Right lobe of liver (tissue), 6 donors: ENCODE data around the gene FBXW11. TPM values are rescaled to one million over a fixed set of nuclear protein-coding genes. Genes with fewer than 3 reads are reported as not detected.

ENCODE experiments used
- ATAC-seq, 4 donors: fragments of 200-7000 bp; cut with Tn5 transposase; one replicate each; pipeline ENCODE4 v1.9.1; 2020; ENCODE audit warnings: mild to moderate bottlenecking in 4 of 4, moderate library complexity in 4 of 4
- DNase-seq, 3 donors: peaks; one replicate each; pipeline ENCODE4 v3.0.0-alpha.2; 2020
- H3K27ac ChIP-seq, 3 donors: fragments of 200-600 bp; one replicate each; pipeline ENCODE4 v1.8.0; 2022
- H3K27me3 ChIP-seq, 2 donors: fragments of 200-600 bp; one replicate each; pipeline ENCODE4 v1.8.0; 2022
- H3K36me3 ChIP-seq, 4 donors: fragments of 200-600 bp; sonication (generic) in 1 of 4; one replicate each; pipeline versions ENCODE4 v1.5.1 to v1.8.0; 2017 to 2022; ENCODE audit warnings: control low read depth in 1 of 4
- H3K4me1 ChIP-seq, 4 donors: fragments of 200-600 bp; sonication (generic) in 1 of 4; one replicate each; pipeline versions ENCODE4 v1.5.1 to v1.8.0; 2017 to 2022; ENCODE audit warnings: control low read depth in 1 of 4
- H3K4me3 ChIP-seq, 3 donors: fragments of 200-600 bp; one replicate each; pipeline ENCODE4 v1.8.0; 2022
- H3K9me3 ChIP-seq, 4 donors: fragments of 200-600 bp; sonication (generic) in 1 of 4; one replicate each; pipeline versions ENCODE4 v1.5.1 to v1.8.0; 2017 to 2022; ENCODE audit warnings: control low read depth in 1 of 4
- CTCF ChIP-seq, 4 donors: fragments of 200-600 bp in 3 of 4; fragments of 450-650 bp in 1 of 4; IDR thresholded peaks; one replicate each; pipeline versions ENCODE4 v1.5.1 to v1.8.0; 2016 to 2022; ENCODE audit warnings: antibody characterized with exemption in 4 of 4, mild to moderate bottlenecking in 2 of 4
- POLR2A ChIP-seq: fragments of 450-650 bp; IDR thresholded peaks from one replicate; pipeline ENCODE4 v1.6.1; 2017; ENCODE audit warnings: antibody characterized with exemption, mild to moderate bottlenecking
- WGBS: methylation state at CpG from one replicate; pipeline ENCODE4 v1.1.6; 2018; ENCODE audit warnings: low coverage, low lambda C conversion rate; ENCODE audit not compliant: insufficient coverage; ENCODE audit errors: missing lambda C conversion rate; 5-methylcytosine and 5-hydroxymethylcytosine counted together
- intact Hi-C, 2 donors: fragments of 100-400 bp; cut with DNase I; formaldehyde crosslinking; loops; one replicate each; pipeline versions ENCODE4 v1.11.2 to v1.14.1; 2022
- total RNA-seq, 6 experiments: library from RNA; depleted of rRNA in 2 of 6; stranded (reverse); fragments of >200 nt in 2 of 6; fragmentation: NEBNext Ultra II Directional in 3 of 6; extraction: Animal tissue kit (Norgen Biotek cat#: 25700) in 3 of 6; gene quantifications; one replicate each; pipeline versions ENCODE4 v1.1.0 to v1.2.4, GENCODE V29; 2016 to 2023
- donor health status: DM: no; HTN: yes; CAD: no.
- donor health status: DM: no; HTN: no; CAD: no.
- donor health status: DM: no; HTN: no; CAD: no.
- donor health status: DM: no; HTN: yes; CAD: no.
- donor health status: DM: no; HTN: yes; CAD: no.

The FBXW11 gene
- total RNA-seq, 6 experiments from 2014 or later, result 19.9 to 35.9 (median 28.4) TPM

GRCh38 chr5:171961117-171961516, 45.3 kb downstream of the FBXW11 start:
- peaks cover 0 to 26% (median 7%) of the 10 kb centered on the region in 4 donors for H3K4me1 ChIP-seq
- DNase-seq (no peak), ATAC-seq (peak; percentile 49 to 61 (median 56))
- no peaks in the 10 kb centered on the region for H3K9me3 ChIP-seq
- no peak overlapping the region for H3K4me3 ChIP-seq
- H3K36me3 ChIP-seq, result no peaks in the 10 kb centered on the region
- no peak overlapping the region for H3K27ac ChIP-seq
- TF ChIP-seq POLR2A (no peak), CTCF (IDR thresholded peaks at IDR 0.05) (no peak)
- WGBS, result 68% methylated on average over 3 of the region's 3 CpGs
- H3K27me3 ChIP-seq, result no peaks in the 10 kb centered on the region
- intact Hi-C loops, result no loop called here

- Histone ChIP-seq H3K27me3 (no peaks in the 10 kb centered on the region), H3K27ac (no peak overlapping the region), H3K9me3 (no peaks in the 10 kb centered on the region), H3K4me3 (no peak overlapping the region), H3K36me3 (no peaks in the 10 kb centered on the region), H3K4me1 (peaks cover 0 to 51% (median 19%) of the 10 kb centered on the region in 4 donors)
- intact Hi-C loops, result no loop called here
- ATAC-seq (peak in 3 of 4 donors; percentile 16 to 30 (median 29)), DNase-seq (no peak)
- 51% methylated on average over 9 of the region's 9 CpGs for WGBS
- TF ChIP-seq CTCF (IDR thresholded peaks at IDR 0.05) (no peak), POLR2A (no peak)
Observed at GRCh38 chr5:171957591-171958251, 48.7 kb downstream of the FBXW11 start.

- Histone ChIP-seq H3K9me3 (no peaks in the 10 kb centered on the region), H3K4me3 (no peak overlapping the region), H3K36me3 (no peaks in the 10 kb centered on the region), H3K4me1 (peaks cover 0 to 51% (median 19%) of the 10 kb centered on the region in 4 donors), H3K27ac (peak overlapping the region in 1 of 3 donors; percentile 7), H3K27me3 (no peaks in the 10 kb centered on the region)
- ATAC-seq, result peak; percentile 18 to 50 (median 28)
- TF ChIP-seq POLR2A (no peak), CTCF (IDR thresholded peaks at IDR 0.05) (no peak)
- DNase-seq, result peak in 1 of 3 donors; percentile 50
- 27% methylated on average over 5 of the region's 5 CpGs for WGBS
- intact Hi-C loops, result no loop called here
Observed at GRCh38 chr5:171956887-171957495, 49.4 kb downstream of the FBXW11 start.

GRCh38 chr5:171956314-171956713, 50.1 kb downstream of the FBXW11 start:
- no peaks in the 10 kb centered on the region for H3K27me3 ChIP-seq
- TF ChIP-seq POLR2A (no peak), CTCF (IDR thresholded peaks at IDR 0.05) (no peak)
- no peaks in the 10 kb centered on the region for H3K36me3 ChIP-seq
- no peak overlapping the region for H3K4me3 ChIP-seq
- ATAC-seq, result peak; percentile 24 to 58 (median 47)
- 75% methylated on average over 1 of the region's 1 CpG for WGBS
- H3K27ac ChIP-seq, result no peak overlapping the region
- peaks cover 0 to 51% (median 19%) of the 10 kb centered on the region in 4 donors for H3K4me1 ChIP-seq
- no peaks in the 10 kb centered on the region for H3K9me3 ChIP-seq
- no peak for DNase-seq
- intact Hi-C loops, result no loop called here
